Stimulated activated CD8-positive, alpha-beta memory T cell treated with anti-CD3 and anti-CD28 coated beads, Interleukin-7, amount 100 ng/mL, for 1 hour (primary cell): Measurements from ENCODE around the gene CCDC126.
"Not testable (repeated sequence)": the region's sequence is repeated elsewhere in the genome, so short reads cannot be mapped to it uniquely, and the experiment has no call there.

ENCODE experiments used
- DNase-seq, 2 donors: peaks; one replicate each; pipeline ENCODE4 v3.0.0-alpha.2; 2020; ENCODE audit warnings: low read depth in 2 of 2

CCDC126 gene, protein sequence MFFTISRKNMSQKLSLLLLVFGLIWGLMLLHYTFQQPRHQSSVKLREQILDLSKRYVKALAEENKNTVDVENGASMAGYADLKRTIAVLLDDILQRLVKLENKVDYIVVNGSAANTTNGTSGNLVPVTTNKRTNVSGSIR

DNA sequence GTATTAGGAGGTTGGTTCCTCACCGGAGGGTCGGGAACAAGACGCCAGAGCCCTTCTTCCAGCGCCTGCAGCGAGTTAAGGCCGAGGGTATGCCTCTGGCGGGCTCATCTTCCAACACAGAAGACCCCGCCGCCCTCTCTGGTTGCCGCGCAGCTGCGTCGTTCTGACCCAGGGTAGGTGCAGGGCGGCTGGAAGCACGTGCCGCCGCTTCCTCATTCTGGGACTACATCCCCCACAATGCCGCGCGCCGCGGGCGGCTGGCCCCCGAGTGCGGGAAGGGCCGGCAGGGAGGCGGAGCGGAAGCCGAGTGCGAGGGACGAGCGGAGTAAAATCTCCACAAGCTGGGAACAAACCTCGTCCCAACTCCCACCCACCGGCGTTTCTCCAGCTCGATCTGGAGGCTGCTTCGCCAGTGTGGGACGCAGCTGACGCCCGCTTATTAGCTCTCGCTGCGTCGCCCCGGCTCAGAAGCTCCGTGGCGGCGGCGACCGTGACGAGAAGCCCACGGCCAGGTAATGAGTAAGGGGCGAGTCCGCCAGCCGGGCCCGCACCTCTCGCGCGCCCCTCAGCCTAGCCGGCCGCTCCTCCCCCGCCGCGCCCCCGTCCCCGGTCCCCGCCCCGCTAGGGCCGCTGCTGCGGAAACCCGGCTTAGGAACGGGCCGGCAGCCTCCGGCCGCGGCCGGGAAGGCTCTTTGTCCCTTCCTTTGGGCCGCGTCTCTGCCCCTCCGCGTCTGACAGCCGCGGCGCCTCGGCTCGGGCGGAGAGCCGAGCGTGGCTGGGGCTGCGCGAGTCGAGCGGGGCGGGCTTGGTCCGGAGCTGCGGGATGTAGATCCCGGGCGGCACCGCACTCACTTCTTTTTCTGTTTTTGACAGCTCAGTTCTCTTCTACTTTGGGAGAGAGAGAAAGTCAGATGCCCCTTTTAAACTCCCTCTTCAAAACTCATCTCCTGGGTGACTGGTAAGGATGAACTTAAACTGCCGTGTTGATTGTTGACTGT is at the start of gene CCDC126:
Gene CCDC126 (plus strand): TSS at position 289 of the 998 bp plus-strand sequence. CDS start 13,934 bp downstream, outside the sequence.
- peak; percentile 58 to 68 for DNase-seq

DNA sequence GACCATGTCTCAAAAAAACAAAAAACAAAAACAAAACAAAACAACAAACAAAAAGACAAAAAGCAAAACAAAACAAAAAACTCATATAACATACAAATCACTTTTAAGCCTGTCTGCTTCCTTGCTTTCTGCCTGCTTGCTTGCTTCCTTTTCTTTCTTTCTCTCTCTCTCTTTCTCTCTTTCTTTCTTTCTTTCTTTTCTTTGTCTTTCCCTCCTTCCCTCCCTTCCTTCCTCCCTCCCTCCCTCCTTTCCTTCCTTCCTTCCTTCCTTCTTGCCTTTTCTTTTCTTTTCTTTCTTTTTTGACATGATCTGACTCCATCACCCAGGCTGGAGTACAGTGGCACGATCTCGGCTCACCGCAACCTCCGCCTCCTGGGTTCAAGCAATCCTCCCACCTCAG is 49.5 kb upstream of the CCDC126 start:
- DNase-seq, result no peak

DNA sequence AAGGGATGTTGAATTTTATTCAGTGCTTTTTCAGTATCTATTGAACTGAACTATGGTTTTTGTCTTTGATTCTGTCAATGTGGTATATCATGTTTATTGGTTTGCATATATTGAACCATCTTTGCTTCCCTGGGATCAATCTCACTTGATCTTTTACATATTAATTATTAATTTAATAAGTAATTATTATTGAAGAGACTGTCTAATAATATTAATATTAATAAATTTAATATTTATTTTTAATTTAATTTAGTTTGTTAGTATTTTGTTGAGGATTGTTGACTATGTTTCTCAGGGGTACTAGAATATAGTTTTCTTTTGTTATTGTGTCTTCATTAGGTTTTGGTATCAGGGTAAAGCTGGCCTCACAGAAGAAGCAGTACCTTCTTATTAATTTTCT is 38.9 kb upstream of the CCDC126 start:
- no peak for DNase-seq

DNA sequence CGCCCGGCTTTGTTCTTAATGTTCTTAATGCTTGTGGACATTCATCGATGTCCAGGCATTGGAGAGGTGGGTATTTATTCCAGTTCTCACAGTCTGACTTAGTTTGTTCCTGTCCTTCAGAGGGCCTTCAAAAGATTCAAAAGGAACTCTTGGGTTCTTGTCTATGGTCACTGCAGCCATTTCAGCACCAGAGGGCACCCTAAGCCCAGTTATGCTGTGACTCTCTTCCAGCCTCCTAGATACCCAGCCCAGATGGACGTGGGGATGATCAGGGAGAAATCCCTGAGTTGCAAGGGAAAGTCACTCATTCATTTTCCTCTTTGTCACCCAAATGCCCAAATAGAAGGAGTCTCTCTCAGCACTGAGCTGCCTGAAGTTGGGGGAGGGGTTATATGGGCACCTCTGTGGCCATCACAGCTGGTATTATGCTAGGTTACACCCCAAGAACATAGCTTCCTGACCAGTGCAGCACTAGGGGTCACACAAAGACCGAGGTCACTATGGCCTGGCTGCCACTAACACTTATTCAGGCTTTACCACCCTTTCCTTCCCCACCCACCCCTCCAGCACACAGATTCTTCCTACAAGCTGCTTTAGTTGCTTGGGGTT is 26.5 kb upstream of the CCDC126 start:
- peak; percentile 33 to 37 for DNase-seq

DNA sequence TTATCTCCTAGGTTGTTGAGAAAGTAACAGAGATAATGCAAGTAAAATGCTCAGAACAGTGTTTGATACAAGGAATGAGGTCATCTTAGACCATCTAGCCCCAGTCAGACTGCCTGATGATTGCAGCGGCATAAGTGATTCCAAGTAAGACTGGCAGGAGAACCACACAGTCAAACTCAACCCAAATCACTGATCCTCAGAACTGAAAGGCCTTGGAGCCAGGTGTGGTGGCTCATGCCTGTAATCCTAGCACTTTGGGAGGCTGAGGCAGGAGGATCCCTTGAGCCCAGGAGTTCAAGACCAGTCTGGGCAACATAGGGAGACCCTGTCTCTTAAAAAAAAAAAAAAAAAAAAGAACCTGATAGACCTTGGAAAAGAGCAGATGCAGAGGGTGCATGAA is 15.2 kb upstream of the CCDC126 start:
- DNase-seq, result not testable (repeated sequence)

DNA sequence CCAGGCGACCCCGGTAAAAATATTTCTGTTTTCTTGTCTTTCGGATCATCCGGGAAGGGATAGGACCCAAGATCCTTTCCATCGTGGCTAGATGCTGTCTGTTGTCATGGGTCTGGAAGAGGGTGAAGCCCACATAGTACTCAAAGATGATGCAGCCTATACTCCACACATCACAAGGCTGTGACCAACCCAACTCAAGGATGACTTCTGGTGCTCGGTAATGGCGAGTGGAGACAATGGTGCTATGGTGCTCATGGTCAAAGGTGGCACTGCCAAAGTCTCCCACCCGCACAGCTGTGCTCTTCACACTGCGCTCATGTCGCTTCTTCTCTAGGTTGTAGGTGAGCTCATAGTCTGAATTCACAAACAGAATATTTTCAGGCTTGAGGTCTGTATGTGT is 11.9 kb upstream of the CCDC126 start:
- not testable (repeated sequence) for DNase-seq

DNA sequence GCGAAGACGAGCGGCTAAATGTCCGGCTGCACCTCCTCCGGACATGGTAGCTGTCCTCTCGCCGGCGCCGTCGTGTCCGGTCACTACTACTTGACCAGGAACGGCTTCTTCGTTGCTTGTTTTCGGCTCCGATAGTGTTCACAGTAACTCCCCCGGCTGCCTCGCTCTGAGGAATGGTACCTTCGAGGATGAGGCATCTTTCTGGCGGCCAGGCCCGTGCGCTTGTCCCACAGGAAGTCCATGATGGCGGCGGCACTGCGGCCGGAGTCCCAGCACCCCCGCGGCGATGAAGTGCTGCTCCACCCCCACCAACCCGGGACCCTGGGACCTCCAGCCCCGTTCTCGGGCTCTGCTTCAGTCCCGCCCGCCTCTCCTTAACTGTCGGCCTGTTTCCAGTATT is 11.0 kb upstream of the CCDC126 start:
- DNase-seq, result no peak

DNA sequence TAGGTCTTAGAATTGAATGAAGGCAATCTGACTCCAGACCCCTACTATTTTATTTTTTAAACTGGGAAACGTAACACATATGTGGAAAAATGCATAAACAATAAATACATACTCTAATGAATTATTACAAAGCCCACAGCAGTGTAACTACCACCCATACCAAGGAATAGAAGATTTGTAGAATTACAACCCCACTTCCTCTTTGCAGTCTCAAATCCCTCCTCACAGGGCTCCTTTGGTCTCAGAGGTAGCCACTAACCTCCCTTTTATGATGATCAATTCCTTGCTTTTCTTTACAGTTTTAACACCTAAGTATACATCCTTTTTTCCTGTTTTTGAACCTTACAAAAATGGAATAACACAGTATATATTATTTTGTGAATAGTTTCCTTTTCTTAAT is 6.7 kb upstream of the CCDC126 start:
- DNase-seq, result no peak

DNA sequence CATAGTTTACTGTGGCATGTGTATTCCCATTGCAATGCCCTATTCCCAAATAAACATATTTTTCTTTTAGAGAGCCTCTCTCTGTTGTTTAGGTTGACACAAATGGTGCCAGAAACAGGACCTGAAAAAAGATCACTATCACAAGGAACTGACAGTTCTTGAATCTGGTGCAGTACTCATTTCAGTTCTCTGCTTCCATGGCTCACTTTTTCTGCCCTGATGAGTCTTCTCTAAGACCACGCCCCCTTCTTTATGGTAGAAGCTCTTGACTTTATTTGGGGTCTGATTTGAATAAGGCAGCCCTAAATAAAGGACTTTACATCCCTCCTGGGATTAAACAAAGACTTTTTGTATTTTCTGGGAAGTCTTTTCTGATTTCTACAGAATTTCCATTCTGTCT is 3.5 kb upstream of the CCDC126 start:
- DNase-seq, result no peak

DNA sequence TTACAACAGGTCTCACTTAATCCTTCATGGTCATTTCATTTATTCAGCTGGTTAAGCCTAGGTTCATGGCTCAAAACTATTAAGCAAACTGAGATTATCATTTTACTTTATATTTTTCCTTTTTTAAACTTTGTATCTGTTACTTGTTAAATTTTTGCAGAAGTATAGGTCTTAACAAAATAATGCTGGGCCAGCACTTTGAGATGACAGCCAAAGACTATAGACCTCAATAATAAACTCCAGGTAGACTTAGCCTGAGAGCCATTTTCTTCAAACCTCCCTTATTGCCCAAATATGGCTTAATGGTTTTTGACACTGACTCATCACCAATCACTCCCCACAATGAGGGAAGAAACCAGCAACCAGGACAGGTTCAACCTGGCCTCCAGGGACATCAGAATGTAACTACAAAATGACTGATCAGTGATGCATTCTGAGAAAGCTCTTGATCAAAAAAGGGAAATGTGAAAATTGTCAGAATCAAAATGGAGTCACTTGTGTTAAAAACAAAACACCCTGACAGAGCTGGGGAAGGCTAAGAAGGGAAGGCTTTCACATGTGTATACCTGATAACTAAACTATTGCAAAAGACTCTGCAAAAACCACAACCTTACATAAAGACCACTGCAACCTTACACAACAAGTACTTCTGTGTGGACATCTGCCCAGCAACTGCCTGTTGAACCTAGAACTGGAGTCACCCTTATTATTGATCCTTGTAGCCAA is 2.1 kb upstream of the CCDC126 start:
- DNase-seq, result no peak

DNA sequence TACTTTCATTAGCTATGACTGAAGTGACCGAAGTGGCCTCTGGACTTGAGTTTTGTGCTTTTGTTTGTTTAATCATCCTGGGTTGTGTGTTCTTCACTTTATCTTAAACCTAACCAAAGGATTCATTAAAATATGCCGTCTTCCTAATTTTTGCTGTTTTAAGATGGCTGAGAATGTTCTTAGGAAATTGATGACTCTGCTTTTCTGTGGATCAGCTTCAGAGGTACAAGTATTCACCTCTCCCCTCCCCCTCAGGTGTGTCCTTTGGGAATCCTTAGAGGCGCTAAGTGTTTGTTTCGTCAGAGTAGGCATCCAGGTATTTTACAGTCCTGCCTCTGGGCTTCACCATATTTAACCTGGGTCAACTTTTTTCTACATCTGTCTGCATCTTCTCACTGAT is 1.1 kb downstream of the CCDC126 start:
- no peak for DNase-seq

DNA sequence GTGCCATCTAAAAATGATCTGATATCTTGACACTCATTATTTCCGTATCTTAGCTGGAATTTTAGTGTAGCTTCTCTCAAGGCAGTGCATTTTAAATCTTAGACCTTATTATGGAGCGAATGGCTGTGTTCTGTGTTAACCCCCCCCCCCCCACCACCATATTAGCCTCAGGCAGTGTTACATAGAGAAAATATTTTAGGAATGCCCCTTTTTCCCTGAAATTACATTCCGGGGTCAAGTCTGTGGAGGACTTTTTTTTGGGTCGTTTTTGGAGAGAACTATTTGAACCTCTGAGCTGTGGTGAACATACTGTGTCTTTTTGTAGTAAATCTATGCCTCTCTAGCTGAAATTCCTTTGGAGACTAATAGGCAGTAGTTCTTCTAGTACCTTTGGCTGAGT is 3.1 kb downstream of the CCDC126 start:
- no peak for DNase-seq

DNA sequence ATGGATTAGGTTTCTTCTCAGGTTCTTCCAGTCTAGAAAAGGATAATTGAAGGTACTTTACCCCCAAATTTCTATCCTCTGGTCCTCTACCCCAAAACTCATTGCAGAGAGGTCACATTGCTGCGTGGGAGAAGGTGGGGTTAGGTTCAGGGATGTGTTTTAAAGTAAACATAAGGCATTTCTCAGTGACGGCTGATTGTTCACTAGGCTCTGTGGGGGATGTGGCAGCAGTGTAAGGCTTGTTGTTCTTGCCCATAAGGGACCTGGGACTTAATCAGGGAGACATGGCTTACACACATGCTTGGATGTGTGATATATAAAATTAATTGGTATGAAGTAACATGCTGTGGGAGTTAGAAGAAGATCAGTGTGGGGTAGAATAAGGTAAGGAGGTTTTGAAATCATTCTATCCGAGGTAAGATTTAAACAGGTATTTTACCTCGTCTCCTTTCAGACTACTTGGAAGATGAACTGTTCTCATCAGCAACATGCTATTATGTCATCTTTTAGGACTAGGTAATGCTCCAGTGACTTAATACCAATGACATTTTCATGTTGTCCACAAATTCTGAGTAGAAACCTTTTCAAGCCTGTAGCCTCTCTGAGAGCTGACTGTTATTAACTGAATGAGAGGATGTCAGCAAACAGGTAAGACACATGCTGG is 6.6 kb downstream of the CCDC126 start:
- DNase-seq, result no peak

DNA sequence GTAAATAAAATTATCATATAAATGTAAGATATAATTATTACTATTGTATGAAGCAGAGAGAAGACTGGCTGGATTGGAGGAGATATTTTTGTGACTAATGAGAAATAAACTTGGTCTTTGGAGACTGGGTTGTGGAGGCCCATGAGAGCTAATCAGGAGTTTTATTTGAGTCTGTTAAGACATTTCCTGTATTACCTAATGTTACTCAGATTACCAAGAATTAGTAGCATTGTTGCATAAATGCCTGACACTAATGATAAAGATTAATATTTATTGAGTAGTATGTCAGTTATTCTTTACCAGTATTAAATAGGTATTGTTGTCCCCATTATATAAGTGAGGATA is 7.1 kb downstream of the CCDC126 start:
- no peak for DNase-seq

DNA sequence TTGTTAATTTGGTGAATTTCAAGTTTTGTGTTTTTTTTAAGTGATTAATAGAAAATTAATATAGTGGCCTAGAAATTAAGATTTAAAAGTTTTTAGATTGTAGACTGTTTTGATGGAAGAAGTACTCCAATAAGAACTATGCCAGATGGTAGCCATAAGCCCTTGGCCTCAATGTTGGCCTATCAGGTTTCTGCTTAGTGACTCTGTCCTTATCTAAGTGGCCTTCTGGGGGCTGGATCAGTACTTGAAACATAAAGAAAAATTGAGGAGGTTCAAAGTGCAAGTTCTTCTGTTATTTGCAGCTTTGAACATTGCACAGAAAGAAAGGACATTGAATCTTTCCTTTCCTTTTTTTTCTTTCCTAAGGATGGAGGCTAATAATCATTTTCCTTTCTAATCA is 9.9 kb downstream of the CCDC126 start:
- DNase-seq, result no peak

DNA sequence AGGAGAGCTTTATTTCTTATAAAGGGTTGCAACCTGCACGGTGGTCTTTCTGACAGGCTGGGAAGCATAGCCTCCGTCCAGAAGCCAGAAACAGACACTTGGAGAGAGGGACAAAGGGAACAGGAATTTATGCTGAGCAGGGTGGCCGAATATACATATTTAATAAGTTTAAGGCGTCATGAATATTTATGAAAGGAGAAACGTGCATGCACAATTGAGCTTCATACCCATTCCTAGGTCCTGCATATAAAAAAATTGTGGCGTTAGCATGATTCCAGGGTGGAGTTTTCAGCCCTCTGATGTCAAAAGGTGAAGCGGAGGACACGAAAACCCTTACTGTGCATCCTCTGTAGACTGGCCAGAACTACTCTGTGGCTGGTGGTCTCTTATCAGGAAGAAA is 10.7 kb downstream of the CCDC126 start:
- no peak for DNase-seq

DNA sequence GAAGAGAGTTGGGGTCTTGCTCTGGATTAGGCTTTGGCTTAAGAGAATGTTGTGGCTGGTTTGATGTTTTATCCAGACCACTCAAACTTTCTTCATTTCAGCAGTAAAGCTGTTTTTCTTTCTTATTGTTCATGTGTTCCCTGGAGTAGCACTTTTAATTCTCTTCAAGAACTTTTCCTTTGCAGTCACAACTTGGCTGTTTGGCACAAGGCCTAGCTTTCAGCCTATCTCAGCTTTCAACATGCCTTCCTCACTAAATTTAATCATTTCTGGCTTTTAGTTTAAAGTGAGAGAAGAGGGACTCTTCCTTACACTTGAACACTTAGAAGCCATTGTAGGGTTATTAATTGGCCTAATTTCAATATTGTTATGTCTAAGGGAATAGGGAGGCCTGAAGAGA is 18.1 kb downstream of the CCDC126 start:
- DNase-seq, result no peak

DNA sequence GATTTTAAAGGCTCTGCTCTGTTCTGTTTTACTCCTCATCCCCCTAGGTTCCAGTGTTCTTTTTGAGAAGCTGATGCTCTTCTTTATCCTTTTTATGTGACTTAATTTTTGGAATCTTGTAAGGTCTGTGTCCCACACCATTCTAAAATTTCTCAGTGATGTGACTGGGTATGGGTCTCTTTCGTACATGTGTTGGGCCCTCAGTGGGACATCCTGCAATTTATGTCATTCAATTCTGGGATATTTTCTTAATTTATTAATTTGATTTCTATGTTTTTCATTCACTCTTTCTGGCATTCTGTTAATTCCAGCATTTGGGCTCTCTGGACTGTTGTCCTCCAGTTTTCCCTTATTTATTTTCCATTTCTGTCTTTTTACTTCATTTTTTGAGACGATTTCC is 19.4 kb downstream of the CCDC126 start:
- no peak for DNase-seq

DNA sequence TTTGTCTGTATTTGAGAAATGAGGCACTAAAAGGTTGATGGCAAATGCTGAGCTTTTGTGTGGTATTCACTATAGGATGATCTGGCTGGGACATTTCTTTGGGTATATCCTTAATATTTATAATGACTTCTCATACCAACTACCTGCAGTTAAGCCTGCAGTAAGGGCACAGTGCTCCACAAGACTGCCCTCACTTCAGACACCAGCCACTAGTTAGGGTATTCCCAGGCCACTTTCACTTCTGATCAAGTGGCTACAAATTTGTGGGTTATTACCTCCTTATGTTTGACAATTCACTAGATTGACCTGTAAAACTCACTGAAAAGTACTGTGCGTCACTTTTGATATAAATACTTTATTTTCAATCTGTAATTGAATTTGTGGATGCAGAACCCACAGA is 20.3 kb downstream of the CCDC126 start:
- no peak for DNase-seq

DNA sequence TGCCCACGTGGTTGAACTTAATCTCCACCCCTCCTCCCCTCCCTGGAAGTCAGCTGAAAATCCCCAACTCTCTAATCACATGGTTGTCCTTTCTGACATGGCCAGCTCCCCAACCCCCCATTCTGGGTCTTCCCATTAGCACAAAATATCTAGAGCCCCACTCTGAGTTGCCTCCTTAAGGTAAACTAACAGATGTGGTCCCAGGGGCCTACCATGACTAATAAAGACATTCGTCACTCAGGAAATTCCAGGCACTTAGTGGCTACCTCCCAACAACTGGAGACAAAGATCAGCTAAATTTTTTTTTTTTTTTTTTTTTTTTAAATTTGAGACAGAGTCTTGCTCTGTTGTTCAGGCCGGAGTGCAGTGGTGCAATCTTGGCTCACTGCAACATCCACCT is 21.1 kb downstream of the CCDC126 start:
- DNase-seq, result no peak

DNA sequence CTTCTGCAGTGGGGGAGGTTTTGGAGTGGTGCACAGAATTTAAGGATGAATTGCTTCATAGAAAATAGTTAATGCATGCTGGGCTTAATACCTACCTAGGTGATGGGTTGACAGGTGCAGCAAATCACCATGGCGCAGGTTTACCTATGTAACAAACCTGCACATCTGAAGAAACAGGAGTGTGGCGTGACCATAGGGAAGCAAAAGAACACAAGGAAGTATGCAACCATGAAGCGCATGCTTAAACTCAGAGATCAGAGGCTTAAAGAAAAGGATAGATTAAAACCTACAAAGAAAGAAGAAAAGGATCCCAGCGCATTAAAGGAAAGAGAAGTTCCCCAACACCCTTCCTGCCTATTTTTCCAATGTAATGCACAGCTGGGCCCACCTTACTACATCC is 22.0 kb downstream of the CCDC126 start:
- no peak for DNase-seq

DNA sequence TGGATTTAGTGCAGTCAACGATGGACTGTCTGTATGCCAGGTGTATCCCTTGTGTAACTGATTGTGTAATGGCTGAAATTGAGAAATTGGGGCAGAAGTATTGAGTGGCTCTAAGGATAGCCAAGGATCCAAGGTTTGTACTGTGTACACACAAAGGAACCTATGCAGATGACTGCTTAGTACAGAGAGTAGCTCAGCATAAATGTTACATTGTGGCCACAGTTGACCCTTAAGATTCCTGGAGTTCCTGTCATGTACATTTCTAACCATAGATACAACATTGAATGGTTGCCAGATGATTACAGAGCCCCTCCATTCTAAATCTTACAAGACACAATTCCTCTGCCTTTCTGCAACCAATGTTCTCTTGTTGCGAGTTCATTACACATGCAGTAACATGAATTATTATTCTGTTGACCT is 25.3 kb downstream of the CCDC126 start:
- no peak for DNase-seq
